Putamen (tissue), 1 donor: ENCODE results near the gene OSGIN1.

ENCODE experiments used
- DNase-seq: peaks from one replicate; pipeline ENCODE4 v3.0.0-alpha.2; 2016; ENCODE audit warnings: low spot score

OSGIN1 gene

GRCh38 chr16:83972256-83973008, 19.4 kb downstream of the OSGIN1 start:
- DNase-seq: no peak

- DNase-seq: no peak
Measured at GRCh38 chr16:83973077-83973476, 20.0 kb downstream of the OSGIN1 start.

GRCh38 chr16:83973581-83974385, 20.7 kb downstream of the OSGIN1 start:
- no peak for DNase-seq

- peak; percentile 53 for DNase-seq
Measured at GRCh38 chr16:83974475-83974874, 21.4 kb downstream of the OSGIN1 start.

GRCh38 chr16:83975590-83976260, 22.7 kb downstream of the OSGIN1 start:
- DNase-seq: no peak

GRCh38 chr16:83977056-83977815, 24.2 kb downstream of the OSGIN1 start:
- DNase-seq: no peak

- DNase-seq: no peak
Measured at GRCh38 chr16:83978401-83978904, 25.4 kb downstream of the OSGIN1 start.

- no peak for DNase-seq
Measured at GRCh38 chr16:83979441-83979840, 26.4 kb downstream of the OSGIN1 start.

- DNase-seq: no peak
Measured at GRCh38 chr16:83980794-83981193, 27.8 kb downstream of the OSGIN1 start.

GRCh38 chr16:83981799-83982198, 28.8 kb downstream of the OSGIN1 start:
- no peak for DNase-seq

- peak; percentile 61 for DNase-seq
Measured at GRCh38 chr16:83983491-83983890, 30.5 kb downstream of the OSGIN1 start.

- no peak for DNase-seq
Measured at GRCh38 chr16:83989300-83989699, 36.3 kb downstream of the OSGIN1 start.

GRCh38 chr16:83990492-83990891, 37.5 kb downstream of the OSGIN1 start:
- DNase-seq: no peak

- no peak for DNase-seq
Measured at GRCh38 chr16:83992624-83993023, 39.6 kb downstream of the OSGIN1 start.

- no peak for DNase-seq
Measured at GRCh38 chr16:83994087-83994486, 41.0 kb downstream of the OSGIN1 start.

- DNase-seq: no peak
Measured at GRCh38 chr16:83994703-83995102, 41.7 kb downstream of the OSGIN1 start.

GRCh38 chr16:83995754-83996153, 42.7 kb downstream of the OSGIN1 start:
- DNase-seq: peak; percentile 63

- DNase-seq: no peak
Measured at GRCh38 chr16:83996481-83997252, 43.6 kb downstream of the OSGIN1 start.

- no peak for DNase-seq
Measured at GRCh38 chr16:83998091-83998490, 45.1 kb downstream of the OSGIN1 start.

GRCh38 chr16:84000989-84001642, 48.1 kb downstream of the OSGIN1 start:
- no peak for DNase-seq
